Measurements from ENCODE around the gene AKT1.

AKT1 gene

GRCh38 chr14:104782086-104782807 lies 13.3 kb downstream of the AKT1 start:
- H3K27ac ChIP-seq = no peak overlapping the region
- no peak for TF ChIP-seq CTCF (IDR thresholded peaks at IDR 0.05)
- TF ChIP-seq ZFX (IDR thresholded peaks at IDR 0.05; ENCODE audit: borderline replicate concordance) = no peak

GRCh38 chr14:104781271-104782077 lies 14.1 kb downstream of the AKT1 start:
- no peak overlapping the region for H3K27ac ChIP-seq
- no peak for TF ChIP-seq CTCF (IDR thresholded peaks at IDR 0.05)
- no peak for TF ChIP-seq ZFX (IDR thresholded peaks at IDR 0.05; ENCODE audit: borderline replicate concordance)

- no peak for TF ChIP-seq CTCF (IDR thresholded peaks at IDR 0.05)
- no peak for TF ChIP-seq ZFX (IDR thresholded peaks at IDR 0.05; ENCODE audit: borderline replicate concordance)
- H3K27ac ChIP-seq = no peak overlapping the region
Observed at GRCh38 chr14:104780513-104781030, 15.0 kb downstream of the AKT1 start.

GRCh38 chr14:104779776-104780512 lies 15.6 kb downstream of the AKT1 start:
- TF ChIP-seq CTCF (IDR thresholded peaks at IDR 0.05) = no peak
- TF ChIP-seq ZFX (IDR thresholded peaks at IDR 0.05; ENCODE audit: borderline replicate concordance) = no peak
- H3K27ac ChIP-seq = no peak overlapping the region

- no peak overlapping the region for H3K27ac ChIP-seq
- TF ChIP-seq ZFX (IDR thresholded peaks at IDR 0.05; ENCODE audit: borderline replicate concordance) = no peak
- no peak for TF ChIP-seq CTCF (IDR thresholded peaks at IDR 0.05)
Observed at GRCh38 chr14:104778694-104779331, 16.7 kb downstream of the AKT1 start.

GRCh38 chr14:104777808-104778249 lies 17.7 kb downstream of the AKT1 start:
- TF ChIP-seq ZFX (IDR thresholded peaks at IDR 0.05; ENCODE audit: borderline replicate concordance) = no peak
- TF ChIP-seq CTCF (IDR thresholded peaks at IDR 0.05) = no peak
- no peak overlapping the region for H3K27ac ChIP-seq
